ENCODE measurements around the gene PHLDA2. TPM values are rescaled to one million over a fixed set of nuclear protein-coding genes. Genes with fewer than 3 reads are reported as not detected.

Gene PHLDA2
- total RNA-seq, 2 experiments from 2014 or later: 0.16 to 0.34 TPM

GRCh38 chr11:2952290-2952689 lies 23.1 kb upstream of the PHLDA2 start:
- H3K4me3 ChIP-seq (ENCODE audit: low read depth, low read length, poor library complexity, severe bottlenecking): no peak overlapping the region
- no peak for DNase-seq (ENCODE audit: low spot score)
- POLR2A ChIA-PET: no interaction called here
- peaks cover 100% of the 10 kb centered on the region for H3K36me3 ChIP-seq (ENCODE audit: insufficient read depth, low read length)
- no peaks in the 10 kb centered on the region for H3K9me2 ChIP-seq (ENCODE audit: insufficient read depth, low read length)
- no peaks in the 10 kb centered on the region for H4K20me1 ChIP-seq (ENCODE audit: insufficient read depth, low read length)
- CTCF ChIA-PET (ENCODE audit: unreplicated experiment): no interaction called here
- TF ChIP-seq CTCF (conservative IDR thresholded peaks at IDR 0.05; ENCODE audit: low read length): no peak
- TF ChIP-seq EZH2phosphoT487 (IDR thresholded peaks at IDR 0.05; ENCODE audit: borderline replicate concordance, low read depth, low read length): no peak
- H3K9me3 ChIP-seq (ENCODE audit: low read length): no peaks in the 10 kb centered on the region
- no TSS peak for BruUV-seq (replicated peaks)
- H3K4me1 ChIP-seq (ENCODE audit: insufficient read depth, low read length, poor library complexity, severe bottlenecking): no peaks in the 10 kb centered on the region
- no peaks in the 10 kb centered on the region for H3K79me2 ChIP-seq (ENCODE audit: insufficient read depth, low read depth, low read length)
- no peak overlapping the region for H3K4me2 ChIP-seq (ENCODE audit: low read length)
- H2AFZ ChIP-seq (ENCODE audit: low read length): no peak overlapping the region
- intact Hi-C loops (cut with micrococcal nuclease; ENCODE audit: unreplicated experiment): no loop called here
- no peak overlapping the region for H3K27ac ChIP-seq (ENCODE audit: low read depth, low read length, poor library complexity, severe bottlenecking)

- no peaks in the 10 kb centered on the region for H3K9me2 ChIP-seq (ENCODE audit: insufficient read depth, low read length)
- no peaks in the 10 kb centered on the region for H3K79me2 ChIP-seq (ENCODE audit: insufficient read depth, low read depth, low read length)
- no peak overlapping the region for H3K27ac ChIP-seq (ENCODE audit: low read depth, low read length, poor library complexity, severe bottlenecking)
- BruUV-seq (replicated peaks): no TSS peak
- intact Hi-C loops (cut with micrococcal nuclease; ENCODE audit: unreplicated experiment): no loop called here
- ChIA-PET CTCF (ENCODE audit: unreplicated experiment) (no interaction called here), POLR2A (no interaction called here)
- no peak overlapping the region for H3K4me3 ChIP-seq (ENCODE audit: low read depth, low read length, poor library complexity, severe bottlenecking)
- H3K9me3 ChIP-seq (ENCODE audit: low read length): no peaks in the 10 kb centered on the region
- H4K20me1 ChIP-seq (ENCODE audit: insufficient read depth, low read length): no peaks in the 10 kb centered on the region
- no peaks in the 10 kb centered on the region for H3K4me1 ChIP-seq (ENCODE audit: insufficient read depth, low read length, poor library complexity, severe bottlenecking)
- TF ChIP-seq EZH2phosphoT487 (IDR thresholded peaks at IDR 0.05; ENCODE audit: borderline replicate concordance, low read depth, low read length) (no peak), CTCF (conservative IDR thresholded peaks at IDR 0.05; ENCODE audit: low read length) (no peak)
- no peak for DNase-seq (ENCODE audit: low spot score)
- H3K36me3 ChIP-seq (ENCODE audit: insufficient read depth, low read length): peaks cover 100% of the 10 kb centered on the region
- H2AFZ ChIP-seq (ENCODE audit: low read length): no peak overlapping the region
- H3K4me2 ChIP-seq (ENCODE audit: low read length): no peak overlapping the region
These were observed 22.3 kb upstream of the PHLDA2 start for GRCh38 chr11:2951231-2952110.

- TF ChIP-seq CTCF (conservative IDR thresholded peaks at IDR 0.05; ENCODE audit: low read length) (no peak), EZH2phosphoT487 (IDR thresholded peaks at IDR 0.05; ENCODE audit: borderline replicate concordance, low read depth, low read length) (no peak)
- intact Hi-C loops (cut with micrococcal nuclease; ENCODE audit: unreplicated experiment): no loop called here
- TSS peak; percentile 2 for BruUV-seq (replicated peaks)
- H3K9me3 ChIP-seq (ENCODE audit: low read length): no peaks in the 10 kb centered on the region
- CTCF ChIA-PET (ENCODE audit: unreplicated experiment): no interaction called here
- no peaks in the 10 kb centered on the region for H3K9me2 ChIP-seq (ENCODE audit: insufficient read depth, low read length)
- H4K20me1 ChIP-seq (ENCODE audit: insufficient read depth, low read length): no peaks in the 10 kb centered on the region
- H3K36me3 ChIP-seq (ENCODE audit: insufficient read depth, low read length): peaks cover 100% of the 10 kb centered on the region
- H3K27ac ChIP-seq (ENCODE audit: low read depth, low read length, poor library complexity, severe bottlenecking): no peak overlapping the region
- H2AFZ ChIP-seq (ENCODE audit: low read length): no peak overlapping the region
- no peaks in the 10 kb centered on the region for H3K4me1 ChIP-seq (ENCODE audit: insufficient read depth, low read length, poor library complexity, severe bottlenecking)
- no peak for DNase-seq (ENCODE audit: low spot score)
- POLR2A ChIA-PET: no interaction called here
- no peak overlapping the region for H3K4me2 ChIP-seq (ENCODE audit: low read length)
- H3K79me2 ChIP-seq (ENCODE audit: insufficient read depth, low read depth, low read length): no peaks in the 10 kb centered on the region
- H3K4me3 ChIP-seq (ENCODE audit: low read depth, low read length, poor library complexity, severe bottlenecking): no peak overlapping the region
These were observed 21.6 kb upstream of the PHLDA2 start for GRCh38 chr11:2950825-2951224.

Measured in OCI-LY7 (cell line).